ENCODE measurements around the gene DNMT3L.

- TF ChIP-seq CTCF (IDR thresholded peaks at IDR 0.05) (no peak), POLR2A (IDR thresholded peaks at IDR 0.05) (no peak)
Measured at GRCh38 chr21:44306936-44307704, 45.4 kb upstream of the DNMT3L start.

All from Peyer's patch (tissue), 4 donors.